HepG2 (cell line): ENCODE measurements around the gene CCND2. TPM values are rescaled to one million over a fixed set of nuclear protein-coding genes. Genes with fewer than 3 reads are reported as not detected.

Experiments used
- CBFB ChIP-seq: sonication (generic); formaldehyde crosslinking; IDR thresholded peaks from 2 replicates; pipeline ENCODE4 v1.4.0; 2020; ENCODE audit warnings: missing genetic modification reagents
- GTF2F1 ChIP-seq: fragments of 150-350 bp; IDR thresholded peaks from 2 replicates; pipeline ENCODE4 v1.6.1; 2014; ENCODE audit warnings: low read length
- GZF1 ChIP-seq: sonication (generic); formaldehyde crosslinking; IDR thresholded peaks from 2 replicates; pipeline ENCODE4 v1.5.1; 2020; ENCODE audit warnings: mild to moderate bottlenecking, missing genetic modification reagents
- HBP1 ChIP-seq: IDR thresholded peaks from 2 replicates; pipeline ENCODE4 v1.6.1; 2016; ENCODE audit warnings: low read depth, control low read depth
- HCFC1 ChIP-seq: fragments of 150-350 bp; IDR thresholded peaks from 2 replicates; pipeline ENCODE4 v1.6.1; 2014; ENCODE audit warnings: low read depth, low read length
- HDAC2 ChIP-seq: sonication (generic); formaldehyde crosslinking; IDR thresholded peaks from 2 replicates; pipeline ENCODE4 v1.4.0; 2020; ENCODE audit warnings: missing genetic modification reagents
- HINFP ChIP-seq: sonication (generic); formaldehyde crosslinking; IDR thresholded peaks from 2 replicates; pipeline ENCODE4 v1.4.0; 2020; ENCODE audit warnings: low read depth, mild to moderate bottlenecking, missing genetic modification reagents
- JUNB ChIP-seq: sonication (generic); formaldehyde crosslinking; IDR thresholded peaks from 2 replicates; pipeline ENCODE4 v1.8.0; 2022; ENCODE audit warnings: missing genetic modification reagents, mild to moderate bottlenecking, borderline replicate concordance
- KDM4B ChIP-seq: sonication (generic); formaldehyde crosslinking; IDR thresholded peaks from 2 replicates; pipeline ENCODE4 v1.4.0; 2020; ENCODE audit warnings: missing genetic modification reagents
- MXD4 ChIP-seq: IDR thresholded peaks from 2 replicates; pipeline ENCODE4 v1.6.1; 2016; ENCODE audit warnings: mild to moderate bottlenecking, missing biosample characterization, missing genetic modification reagents
- NONO ChIP-seq, 2 experiments: fragments of 450-650 bp in 1 of 2; sonication (generic) in 1 of 2; formaldehyde crosslinking in 1 of 2; IDR thresholded peaks in 1 of 2; conservative IDR thresholded peaks in 1 of 2; 2 replicates each; pipeline versions ENCODE4 v1.6.1 to v1.8.0; 2017 to 2022; ENCODE audit warnings: mild to moderate bottlenecking in 1 of 2, missing genetic modification reagents in 1 of 2, moderate library complexity in 1 of 2
- SPEN ChIP-seq: sonication (generic); formaldehyde crosslinking; IDR thresholded peaks from 2 replicates; pipeline ENCODE4 v1.5.1; 2020; ENCODE audit warnings: low read depth, mild to moderate bottlenecking, missing genetic modification reagents
- STAT6 ChIP-seq: sonication (generic); formaldehyde crosslinking; IDR thresholded peaks from 2 replicates; pipeline ENCODE4 v1.4.0; 2020; ENCODE audit warnings: missing genetic modification reagents, mild to moderate bottlenecking, borderline replicate concordance
- SYNCRIP ChIP-seq: fragments of 200-400 bp; formaldehyde crosslinking; IDR thresholded peaks from 2 replicates; pipeline ENCODE4 v1.6.1; 2018; ENCODE audit warnings: mild to moderate bottlenecking, low read depth, low read length; ENCODE audit not compliant: insufficient read depth
- TEAD3 ChIP-seq: optimal IDR thresholded peaks from 2 replicates; pipeline ENCODE3; 2016; ENCODE audit warnings: borderline replicate concordance
- ZBTB1 ChIP-seq: sonication (generic); formaldehyde crosslinking; IDR thresholded peaks from 2 replicates; pipeline ENCODE4 v1.4.0; 2020; ENCODE audit warnings: missing genetic modification reagents, borderline replicate concordance
- ZBTB14 ChIP-seq: sonication (generic); formaldehyde crosslinking; IDR thresholded peaks from 2 replicates; pipeline ENCODE4 v1.4.0; 2020; ENCODE audit warnings: missing genetic modification reagents
- ZBTB3 ChIP-seq: sonication (generic); formaldehyde crosslinking; IDR thresholded peaks from 2 replicates; pipeline ENCODE4 v1.4.0; 2020; ENCODE audit warnings: low read depth, mild to moderate bottlenecking, moderate library complexity, missing genetic modification reagents, borderline replicate concordance
- ZNF678 ChIP-seq: sonication (generic); formaldehyde crosslinking; IDR thresholded peaks from 2 replicates; pipeline ENCODE4 v1.4.0; 2020; ENCODE audit warnings: mild to moderate bottlenecking, missing genetic modification reagents
- ZNF746 ChIP-seq: sonication (generic); formaldehyde crosslinking; IDR thresholded peaks from 2 replicates; pipeline ENCODE4 v1.8.0; 2022; ENCODE audit warnings: mild to moderate bottlenecking, missing genetic modification reagents
- ZNF83 ChIP-seq: sonication (generic); formaldehyde crosslinking; IDR thresholded peaks from 2 replicates; pipeline ENCODE4 v1.4.0; 2020; ENCODE audit warnings: missing genetic modification reagents, mild to moderate bottlenecking, borderline replicate concordance
- ZSCAN30 ChIP-seq: sonication (generic); formaldehyde crosslinking; IDR thresholded peaks from 2 replicates; pipeline ENCODE4 v1.5.0; 2020; ENCODE audit warnings: mild to moderate bottlenecking, missing genetic modification reagents
- polyA plus RNA-seq, 8 experiments: library from polyadenylated mRNA; depleted of rRNA in 3 of 8; stranded (reverse) in 7 of 8; unstranded in 1 of 8; fragments of >200 nt; fragmentation: Illumina TruSeq in 4 of 8; extraction: Trizol in 4 of 8; gene quantifications; 2 replicates each; pipeline versions ENCODE4 v1.2.1 to v1.2.3, GENCODE V29; 2011 to 2016; ENCODE audit warnings: low read depth in 4 of 8, missing spikeins in 1 of 8, mixed read lengths in 1 of 8; ENCODE audit not compliant: insufficient read depth in 1 of 8
- total RNA-seq, 5 experiments: library from RNA; depleted of rRNA; stranded (reverse); fragments of >200 nt; fragmentation: Illumina TruSeq; extraction: Trizol; gene quantifications; 2 replicates each; pipeline ENCODE4 v1.2.3, GENCODE V29; 2016; ENCODE audit warnings: low read depth in 1 of 5

Gene CCND2
- total and polyA plus RNA-seq, 2 of the 13 experiments (the other 11 are each of a cell fraction or from before 2014, with no cell fraction given), result 0.61 to 1.4 TPM

GRCh38 chr12:4276524-4277204 is 3.1 kb downstream of the CCND2 start (continued):
- TF ChIP-seq ZNF83 (CRISPR knock-in tag) (no peak), SPEN (no peak), JUNB (CRISPR knock-in tag) (no peak), CBFB (CRISPR knock-in tag) (no peak), GTF2F1 (no peak), HDAC2 (CRISPR knock-in tag) (peak; percentile 30; the same call in 1 of the 2 replicates), HCFC1 (no peak), STAT6 (CRISPR knock-in tag) (no peak), HBP1 (CRISPR knock-in tag) (no peak; the same call in 1 of the 2 replicates), HINFP (CRISPR knock-in tag) (peak; percentile 53; the same call in 1 of the 2 replicates), ZBTB1 (no peak), ZNF746 (CRISPR knock-in tag) (no peak), ZNF678 (no peak), ZSCAN30 (CRISPR knock-in tag) (no peak), ZBTB14 (no peak), SYNCRIP (no peak), NONO (IDR thresholded peaks at IDR 0.05) (no peak), NONO (CRISPR knock-in tag; conservative IDR thresholded peaks at IDR 0.05) (no peak), GZF1 (no peak), MXD4 (CRISPR knock-in tag) (no peak), ZBTB3 (CRISPR knock-in tag) (no peak), TEAD3 (CRISPR knock-in tag) (peak; percentile 99), KDM4B (CRISPR knock-in tag) (no peak)
